ENCODE data around the gene TCP11L2.

DNA sequence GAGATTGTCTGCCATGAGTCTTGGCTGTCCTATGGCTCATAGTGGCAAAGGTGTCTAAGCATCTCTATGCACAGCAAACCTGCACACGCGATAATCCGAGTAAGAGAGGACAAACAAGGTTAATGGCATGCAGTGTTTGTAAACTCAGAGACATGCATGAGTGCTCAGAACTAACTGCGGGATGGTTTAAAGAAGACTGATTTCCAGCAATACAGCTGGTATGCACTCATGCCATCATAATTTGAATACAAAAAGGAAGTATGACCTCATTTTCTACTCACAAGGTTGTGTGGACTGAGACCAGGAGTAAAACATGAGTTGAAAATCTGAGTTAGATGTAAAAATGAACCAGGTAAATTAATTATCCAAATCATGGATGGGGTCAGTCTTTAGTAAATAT, 16.6 kb upstream of the TCP11L2 start:
- TF ChIP-seq, protein P1, sequence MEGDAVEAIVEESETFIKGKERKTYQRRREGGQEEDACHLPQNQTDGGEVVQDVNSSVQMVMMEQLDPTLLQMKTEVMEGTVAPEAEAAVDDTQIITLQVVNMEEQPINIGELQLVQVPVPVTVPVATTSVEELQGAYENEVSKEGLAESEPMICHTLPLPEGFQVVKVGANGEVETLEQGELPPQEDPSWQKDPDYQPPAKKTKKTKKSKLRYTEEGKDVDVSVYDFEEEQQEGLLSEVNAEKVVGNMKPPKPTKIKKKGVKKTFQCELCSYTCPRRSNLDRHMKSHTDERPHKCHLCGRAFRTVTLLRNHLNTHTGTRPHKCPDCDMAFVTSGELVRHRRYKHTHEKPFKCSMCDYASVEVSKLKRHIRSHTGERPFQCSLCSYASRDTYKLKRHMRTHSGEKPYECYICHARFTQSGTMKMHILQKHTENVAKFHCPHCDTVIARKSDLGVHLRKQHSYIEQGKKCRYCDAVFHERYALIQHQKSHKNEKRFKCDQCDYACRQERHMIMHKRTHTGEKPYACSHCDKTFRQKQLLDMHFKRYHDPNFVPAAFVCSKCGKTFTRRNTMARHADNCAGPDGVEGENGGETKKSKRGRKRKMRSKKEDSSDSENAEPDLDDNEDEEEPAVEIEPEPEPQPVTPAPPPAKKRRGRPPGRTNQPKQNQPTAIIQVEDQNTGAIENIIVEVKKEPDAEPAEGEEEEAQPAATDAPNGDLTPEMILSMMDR (conservative IDR thresholded peaks at IDR 0.05; ENCODE audit: low read depth, low read length): no peak
- TF ChIP-seq EZH2phosphoT487 (IDR thresholded peaks at IDR 0.05; ENCODE audit: borderline replicate concordance, low read length): no peak
- TF ChIP-seq EZH2 (IDR thresholded peaks at IDR 0.05; ENCODE audit: low read length, unreplicated experiment): no peak

Data from PC-3 (cell line).